BJ (cell line): ENCODE data around the gene RECK. TPM values are rescaled to one million over a fixed set of nuclear protein-coding genes. Genes with fewer than 3 reads are reported as not detected.

Experiments used
- CTCF ChIA-PET: fragments of 350-600 bp; formaldehyde crosslinking; extraction: SDS; loops from one replicate; lab custom pipeline; 2021; ENCODE audit warnings: antibody characterized with exemption, inconsistent platforms; lab: Yijun Ruan, JAX
- POLR2A ChIA-PET: fragments of 300-600 bp; sonication (Branson Sonifier 250); formaldehyde crosslinking; extraction: SDS; loops from one replicate; lab custom pipeline; 2021; ENCODE audit warnings: antibody characterized with exemption; lab: Charles Lee
- DNase-seq: peaks from one replicate; pipeline ENCODE4 v3.0.0-alpha.2; 2011; ENCODE audit warnings: low read depth
- H3K27me3 ChIP-seq: 2 replicates; pipeline ENCODE4 v1.6.0; 2011; ENCODE audit warnings: low read length; ENCODE audit not compliant: control insufficient read depth, insufficient read depth
- H3K36me3 ChIP-seq: 2 replicates; pipeline ENCODE4 v1.5.1; 2011; ENCODE audit warnings: low read length; ENCODE audit not compliant: control insufficient read depth, insufficient read depth
- H3K4me3 ChIP-seq: 2 replicates; pipeline ENCODE4 v1.5.1; 2011; ENCODE audit warnings: low read depth, mild to moderate bottlenecking, control low read depth, low read length
- CTCF ChIP-seq: IDR thresholded peaks from 2 replicates; pipeline ENCODE4 v1.5.1; 2011; ENCODE audit warnings: low read depth, mild to moderate bottlenecking, control low read depth, inconsistent platforms, low read length, moderate library complexity; ENCODE audit not compliant: insufficient read depth
- polyA plus RNA-seq: library from polyadenylated mRNA; depleted of rRNA; stranded (reverse); fragments of >200 nt; gene quantifications from 2 replicates; pipeline ENCODE4 v1.2.3, GENCODE V29; 2011

The RECK gene
- polyA plus RNA-seq, 1 experiment, result 59.8 TPM

DNA sequence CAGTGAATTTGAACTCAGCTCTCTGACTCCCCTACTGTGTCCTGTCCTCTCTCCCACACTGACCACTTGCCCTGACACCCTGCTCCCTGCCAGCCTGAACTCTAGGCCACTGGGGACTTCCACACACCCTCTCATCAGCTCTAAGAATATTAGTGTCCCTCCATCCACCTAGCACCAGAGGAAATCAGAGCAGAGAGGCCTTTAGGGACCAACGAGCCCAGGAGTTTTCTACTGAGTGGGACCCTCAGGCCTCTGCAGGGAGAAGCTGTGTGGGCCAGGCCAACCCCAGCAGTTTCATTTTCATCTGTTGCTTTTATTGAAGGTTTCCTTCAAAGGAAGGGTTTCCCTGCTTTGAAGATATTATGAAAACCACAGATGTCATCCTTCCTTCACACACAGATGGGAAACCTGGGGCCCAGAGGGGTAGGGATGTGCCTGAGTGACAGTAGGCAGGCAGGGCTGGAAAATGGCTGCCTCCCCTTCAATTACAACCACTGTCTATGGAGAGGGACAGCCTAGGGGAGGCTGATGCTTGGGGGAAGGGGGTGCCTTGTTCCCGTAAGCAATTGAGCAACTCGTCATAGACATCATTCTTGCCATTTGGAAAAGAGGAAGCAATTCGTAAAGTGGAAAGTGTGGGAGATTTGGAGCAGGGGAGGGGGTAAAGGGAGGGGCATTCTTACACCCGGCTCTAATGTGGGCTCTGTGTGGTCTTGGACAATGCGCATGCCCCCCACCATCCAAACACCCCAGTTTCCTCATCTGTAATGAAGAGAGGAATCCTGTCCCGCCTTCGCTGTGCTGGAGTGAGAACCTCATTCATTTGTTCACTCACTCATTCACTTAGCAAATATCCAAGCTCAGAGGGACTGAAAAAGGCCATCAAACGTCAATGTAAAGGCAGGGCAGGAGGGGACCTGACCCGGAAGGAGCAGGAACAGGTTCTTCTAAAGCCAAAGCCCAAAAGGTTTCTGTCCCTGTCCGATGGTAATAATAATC is 103.7 kb downstream of the RECK start:
- ChIA-PET CTCF (interaction anchor here (0.6 to 9.2 kb wide), 5 partner anchors 8 to 350 kb away, joined by 3 to 77 read pairs (median 3); no protein-coding TSS in a partner anchor), POLR2A (interaction anchor here (0.6 kb wide), 1 partner anchor 84 kb away, joined by 3 read pairs; no protein-coding TSS in a partner anchor)
- no peak for DNase-seq
- TF ChIP-seq CTCF, result no peak
- H3K27me3 ChIP-seq, result no peaks in the 10 kb centered on the region
- no peak overlapping the region for H3K4me3 ChIP-seq
- H3K36me3 ChIP-seq, result no peaks in the 10 kb centered on the region

DNA sequence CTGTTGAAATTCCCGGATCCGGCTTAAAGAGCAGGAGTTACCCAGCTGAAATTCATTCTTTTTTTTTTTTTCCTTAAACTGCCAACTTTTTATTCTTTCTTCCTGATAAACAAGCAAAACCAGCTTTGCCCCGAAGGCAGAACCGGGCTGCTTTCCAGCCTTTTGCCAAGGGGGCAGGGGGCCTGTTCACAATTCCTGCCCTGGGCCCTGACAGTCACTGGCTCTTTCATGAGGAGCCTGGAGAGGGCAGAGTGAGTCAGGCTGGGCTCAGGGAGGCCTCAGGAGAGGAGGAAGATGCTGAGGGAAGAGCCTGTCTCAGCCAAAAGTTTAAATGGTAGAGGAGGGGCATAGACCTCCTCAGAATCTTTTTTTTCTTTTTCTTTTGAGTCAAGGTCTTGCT is 104.6 kb downstream of the RECK start:
- Histone ChIP-seq H3K27me3 (no peaks in the 10 kb centered on the region), H3K4me3 (no peak overlapping the region)

GRCh38 chr9:36141761-36142160 is 105.0 kb downstream of the RECK start:
- no peak for TF ChIP-seq CTCF
- ChIA-PET POLR2A (no interaction called here), CTCF (interaction anchor here (9.2 kb wide), 1 partner anchor 23 kb away, joined by 77 read pairs; no protein-coding TSS in a partner anchor)
- Histone ChIP-seq H3K27me3 (no peaks in the 10 kb centered on the region), H3K4me3 (no peak overlapping the region), H3K36me3 (no peaks in the 10 kb centered on the region)
- no peak for DNase-seq

More for the DNA sequence above, 104.6 kb downstream of the RECK start:
- ChIA-PET POLR2A (no interaction called here), CTCF (interaction anchor here (0.6 to 9.2 kb wide), 2 partner anchors 24 to 61 kb away, joined by 3 to 77 read pairs; no protein-coding TSS in a partner anchor)
- no peak for DNase-seq
- H3K36me3 ChIP-seq, result no peaks in the 10 kb centered on the region
- TF ChIP-seq CTCF, result peak; percentile 56

DNA sequence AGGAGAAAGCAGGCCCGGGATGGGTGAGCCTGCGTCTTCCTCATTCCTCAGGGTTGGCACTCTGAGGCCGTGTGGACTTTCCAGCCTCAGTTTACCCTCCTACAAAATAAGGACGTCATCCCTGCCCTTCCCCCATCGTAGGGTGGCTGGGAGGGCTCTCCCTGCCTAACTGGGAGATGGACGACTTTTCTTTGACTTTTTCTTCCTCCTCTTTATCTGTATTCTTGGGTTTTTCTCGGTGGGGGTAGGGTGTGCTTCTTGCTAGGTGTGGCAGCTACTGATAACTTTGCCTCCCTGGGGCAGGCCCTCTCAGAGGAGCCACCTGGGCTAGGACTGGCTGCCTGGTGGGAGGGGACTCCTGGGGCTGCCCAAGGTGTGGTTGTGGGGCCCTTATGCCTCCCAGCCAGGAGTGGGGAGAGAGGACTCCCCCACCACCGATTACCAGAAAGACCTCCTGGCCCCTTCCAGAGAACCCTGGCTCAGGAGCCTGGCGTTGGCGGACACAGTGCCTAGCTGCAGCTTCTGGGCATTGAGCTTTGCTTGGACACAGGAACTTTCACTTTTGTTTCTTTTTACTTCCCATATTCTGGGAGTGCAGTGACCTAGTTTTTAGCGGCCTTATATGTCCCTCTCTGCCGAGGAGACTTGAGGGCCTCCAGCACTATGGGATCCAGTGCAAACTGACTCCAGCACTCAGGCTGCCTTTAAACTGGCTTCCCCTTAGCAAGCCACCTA is 106.0 kb downstream of the RECK start:
- TF ChIP-seq CTCF, result no peak
- no peak for DNase-seq
- POLR2A ChIA-PET, result interaction anchor here (0.5 kb wide), 1 partner anchor 10 kb away, joined by 19 read pairs; no protein-coding TSS in a partner anchor

More for the DNA sequence above, 106.0 kb downstream of the RECK start:
- H3K36me3 ChIP-seq, result no peaks in the 10 kb centered on the region
- CTCF ChIA-PET, result interaction anchor here (9.2 kb wide), 1 partner anchor 22 kb away, joined by 77 read pairs; no protein-coding TSS in a partner anchor
- no peaks in the 10 kb centered on the region for H3K27me3 ChIP-seq
- no peak overlapping the region for H3K4me3 ChIP-seq
